HEK293 (cell line): ENCODE data around the gene MKNK2.

Source experiments
- GFI1B ChIP-seq: fragments of 450-650 bp; formaldehyde crosslinking; IDR thresholded peaks from 2 replicates; pipeline ENCODE4 v1.5.1; 2016; ENCODE audit warnings: missing biosample characterization, missing genetic modification characterization
- GLI2 ChIP-seq: fragments of 450-650 bp; formaldehyde crosslinking; IDR thresholded peaks from 2 replicates; pipeline ENCODE4; 2017; ENCODE audit warnings: missing biosample characterization, missing genetic modification characterization, low read depth, borderline replicate concordance
- GLIS1 ChIP-seq: fragments of 450-650 bp; formaldehyde crosslinking; IDR thresholded peaks from 2 replicates; pipeline ENCODE4 v1.5.1; 2016; ENCODE audit warnings: missing biosample characterization, missing genetic modification characterization
- GLIS2 ChIP-seq: fragments of 450-650 bp; formaldehyde crosslinking; IDR thresholded peaks from 2 replicates; pipeline ENCODE4 v1.5.1; 2016; ENCODE audit warnings: missing biosample characterization, missing genetic modification characterization
- HOXA7 ChIP-seq: sonication (generic); formaldehyde crosslinking; IDR thresholded peaks from 2 replicates; pipeline ENCODE4 v1.8.1; 2022; ENCODE audit warnings: missing genetic modification reagents, borderline replicate concordance
- IKZF3 ChIP-seq: fragments of 450-650 bp; IDR thresholded peaks from 2 replicates; pipeline ENCODE4 v1.5.0; 2018; ENCODE audit warnings: missing biosample characterization, mild to moderate bottlenecking, missing genetic modification characterization, moderate library complexity
- KLF8 ChIP-seq: fragments of 450-650 bp; formaldehyde crosslinking; IDR thresholded peaks from 2 replicates; pipeline ENCODE4 v1.5.1; 2016; ENCODE audit warnings: missing biosample characterization, missing genetic modification characterization
- OSR2 ChIP-seq: fragments of 450-650 bp; formaldehyde crosslinking; IDR thresholded peaks from 2 replicates; pipeline ENCODE4 v1.5.1; 2016; ENCODE audit warnings: missing biosample characterization, missing genetic modification characterization
- SCRT1 ChIP-seq: fragments of 450-650 bp; formaldehyde crosslinking; IDR thresholded peaks from 2 replicates; pipeline ENCODE4 v1.5.1; 2016; ENCODE audit warnings: missing biosample characterization, missing genetic modification characterization, borderline replicate concordance
- SP2 ChIP-seq: fragments of 450-650 bp; formaldehyde crosslinking; IDR thresholded peaks from 2 replicates; pipeline ENCODE4 v1.5.1; 2016; ENCODE audit warnings: missing biosample characterization, missing genetic modification characterization
- SP7 ChIP-seq: fragments of 450-650 bp; formaldehyde crosslinking; IDR thresholded peaks from 2 replicates; pipeline ENCODE4 v1.5.1; 2016; ENCODE audit warnings: missing biosample characterization, missing genetic modification characterization
- TCF7L2 ChIP-seq: IDR thresholded peaks from 2 replicates; pipeline ENCODE4 v1.6.1; 2011; ENCODE audit warnings: low read depth, mild to moderate bottlenecking, inconsistent platforms, low read length, moderate library complexity, borderline replicate concordance
- YY2 ChIP-seq: fragments of 450-650 bp; formaldehyde crosslinking; IDR thresholded peaks from 2 replicates; pipeline ENCODE4 v1.5.1; 2016; ENCODE audit warnings: missing biosample characterization, missing genetic modification characterization
- ZBTB20 ChIP-seq: fragments of 450-650 bp; formaldehyde crosslinking; IDR thresholded peaks from 2 replicates; pipeline ENCODE4 v1.5.1; 2016; ENCODE audit warnings: missing biosample characterization, missing genetic modification characterization
- ZBTB48 ChIP-seq: fragments of 450-650 bp; formaldehyde crosslinking; IDR thresholded peaks from 2 replicates; pipeline ENCODE4 v1.5.1; 2016; ENCODE audit warnings: missing biosample characterization, missing genetic modification characterization
- ZFP69B ChIP-seq: fragments of 450-650 bp; formaldehyde crosslinking; IDR thresholded peaks from 2 replicates; pipeline ENCODE4 v1.5.1; 2016; ENCODE audit warnings: missing biosample characterization, missing genetic modification characterization
- ZNF138 ChIP-seq: fragments of 450-650 bp; formaldehyde crosslinking; IDR thresholded peaks from 2 replicates; pipeline ENCODE4 v1.5.1; 2016; ENCODE audit warnings: missing biosample characterization, missing genetic modification characterization, borderline replicate concordance
- ZNF146 ChIP-seq: fragments of 450-650 bp; formaldehyde crosslinking; IDR thresholded peaks from 2 replicates; pipeline ENCODE4 v1.5.1; 2016; ENCODE audit warnings: missing biosample characterization, missing genetic modification characterization
- ZNF16 ChIP-seq: fragments of 450-650 bp; formaldehyde crosslinking; IDR thresholded peaks from 2 replicates; pipeline ENCODE4 v1.5.1; 2016; ENCODE audit warnings: low read depth, missing biosample characterization, missing genetic modification characterization
- ZNF184 ChIP-seq: fragments of 450-650 bp; IDR thresholded peaks from 2 replicates; pipeline ENCODE4 v1.5.1; 2018; ENCODE audit warnings: missing biosample characterization, mild to moderate bottlenecking, missing genetic modification characterization
- ZNF19 ChIP-seq: fragments of 450-650 bp; formaldehyde crosslinking; IDR thresholded peaks from 2 replicates; pipeline ENCODE4; 2016; ENCODE audit warnings: missing biosample characterization, missing genetic modification characterization, low read depth
- ZNF211 ChIP-seq: fragments of 450-650 bp; formaldehyde crosslinking; IDR thresholded peaks from 2 replicates; pipeline ENCODE4 v1.5.1; 2016; ENCODE audit warnings: low read depth, missing biosample characterization, missing genetic modification characterization
- ZNF214 ChIP-seq: fragments of 450-650 bp; formaldehyde crosslinking; IDR thresholded peaks from 2 replicates; pipeline ENCODE4 v1.5.1; 2017; ENCODE audit warnings: missing biosample characterization, mild to moderate bottlenecking, missing genetic modification characterization, borderline replicate concordance
- ZNF274 ChIP-seq, 2 experiments: fragments of 200-500 bp in 1 of 2; fragments of 450-650 bp in 1 of 2; sonication (Bioruptor generic) in 1 of 2; formaldehyde crosslinking in 1 of 2; IDR thresholded peaks; 2 replicates each; pipeline versions ENCODE4 v1.5.1 to v1.6.1; 2014 to 2016; ENCODE audit warnings: borderline replicate concordance in 1 of 2, inconsistent platforms in 1 of 2, low read length in 1 of 2, missing biosample characterization in 1 of 2, missing genetic modification characterization in 1 of 2
- ZNF341 ChIP-seq: fragments of 450-650 bp; formaldehyde crosslinking; IDR thresholded peaks from 2 replicates; pipeline ENCODE4; 2016; ENCODE audit warnings: low read depth, missing biosample characterization, missing genetic modification characterization
- ZNF37A ChIP-seq: fragments of 450-650 bp; IDR thresholded peaks from 2 replicates; pipeline ENCODE4 v1.5.1; 2018; ENCODE audit warnings: missing biosample characterization, missing genetic modification characterization
- ZNF391 ChIP-seq: fragments of 450-650 bp; formaldehyde crosslinking; IDR thresholded peaks from 2 replicates; pipeline ENCODE4 v1.5.1; 2016; ENCODE audit warnings: low read depth, missing biosample characterization, missing genetic modification characterization, borderline replicate concordance
- ZNF530 ChIP-seq: fragments of 450-650 bp; formaldehyde crosslinking; IDR thresholded peaks from 2 replicates; pipeline ENCODE4 v1.5.1; 2016; ENCODE audit warnings: low read depth, missing biosample characterization, missing genetic modification characterization
- ZNF664 ChIP-seq: fragments of 450-650 bp; formaldehyde crosslinking; IDR thresholded peaks from 2 replicates; pipeline ENCODE4 v1.5.1; 2016; ENCODE audit warnings: missing biosample characterization, missing genetic modification characterization
- ZNF785 ChIP-seq: fragments of 450-650 bp; formaldehyde crosslinking; IDR thresholded peaks from 2 replicates; pipeline ENCODE4 v1.5.1; 2016; ENCODE audit warnings: missing biosample characterization, missing genetic modification characterization
- ZNF792 ChIP-seq: fragments of 450-650 bp; formaldehyde crosslinking; IDR thresholded peaks from 2 replicates; pipeline ENCODE4 v1.5.1; 2016; ENCODE audit warnings: missing biosample characterization, missing genetic modification characterization
- TF ChIP-seq, protein P1 (sequence below): fragments of 450-650 bp; formaldehyde crosslinking; IDR thresholded peaks from 2 replicates; pipeline ENCODE4 v1.5.1; 2016; ENCODE audit warnings: missing biosample characterization, missing genetic modification characterization
- TF ChIP-seq, protein P2 (sequence below): fragments of 450-650 bp; formaldehyde crosslinking; IDR thresholded peaks from 2 replicates; pipeline ENCODE4 v1.5.1; 2016; ENCODE audit warnings: missing biosample characterization, missing genetic modification characterization
- TF ChIP-seq, protein P3 (sequence below): fragments of 450-650 bp; formaldehyde crosslinking; IDR thresholded peaks from 2 replicates; pipeline ENCODE4 v1.5.1; 2016; ENCODE audit warnings: missing biosample characterization, missing genetic modification characterization
- TF ChIP-seq, protein P4 (sequence below): IDR thresholded peaks from 2 replicates; pipeline ENCODE4 v1.6.1; 2011; ENCODE audit warnings: mild to moderate bottlenecking, low read depth, low read length, borderline replicate concordance

The MKNK2 gene

DNA sequence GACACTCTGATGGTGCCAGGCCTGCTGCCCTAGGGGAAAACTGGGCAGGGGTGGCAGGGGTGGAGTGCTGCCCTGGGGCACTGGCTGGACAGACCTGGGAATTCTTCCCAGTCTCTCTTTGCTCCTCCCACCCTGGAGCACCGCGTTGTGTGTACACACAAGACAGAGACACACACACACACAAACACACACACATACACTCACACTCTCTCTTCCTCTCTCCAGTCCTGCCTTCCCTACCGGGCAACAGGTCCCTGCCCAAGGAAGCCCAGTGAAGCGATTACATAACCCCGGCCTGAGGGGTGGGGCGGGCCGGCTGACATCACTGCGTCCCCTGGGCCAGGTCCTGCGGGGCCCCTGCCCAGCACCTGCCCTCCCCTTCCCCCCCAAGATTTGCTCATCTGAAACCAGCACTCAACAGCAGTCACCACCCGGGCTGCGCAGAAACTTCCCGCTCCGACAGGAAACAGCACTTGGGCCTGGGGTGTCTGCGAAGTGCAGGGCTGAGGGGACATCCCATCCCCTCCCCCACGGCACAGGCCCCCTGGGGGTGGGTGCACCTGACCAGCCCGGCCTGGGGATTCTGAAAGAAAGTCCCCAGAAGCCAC, 1.2 kb downstream of the MKNK2 start (continued):
- TF ChIP-seq, protein P1, sequence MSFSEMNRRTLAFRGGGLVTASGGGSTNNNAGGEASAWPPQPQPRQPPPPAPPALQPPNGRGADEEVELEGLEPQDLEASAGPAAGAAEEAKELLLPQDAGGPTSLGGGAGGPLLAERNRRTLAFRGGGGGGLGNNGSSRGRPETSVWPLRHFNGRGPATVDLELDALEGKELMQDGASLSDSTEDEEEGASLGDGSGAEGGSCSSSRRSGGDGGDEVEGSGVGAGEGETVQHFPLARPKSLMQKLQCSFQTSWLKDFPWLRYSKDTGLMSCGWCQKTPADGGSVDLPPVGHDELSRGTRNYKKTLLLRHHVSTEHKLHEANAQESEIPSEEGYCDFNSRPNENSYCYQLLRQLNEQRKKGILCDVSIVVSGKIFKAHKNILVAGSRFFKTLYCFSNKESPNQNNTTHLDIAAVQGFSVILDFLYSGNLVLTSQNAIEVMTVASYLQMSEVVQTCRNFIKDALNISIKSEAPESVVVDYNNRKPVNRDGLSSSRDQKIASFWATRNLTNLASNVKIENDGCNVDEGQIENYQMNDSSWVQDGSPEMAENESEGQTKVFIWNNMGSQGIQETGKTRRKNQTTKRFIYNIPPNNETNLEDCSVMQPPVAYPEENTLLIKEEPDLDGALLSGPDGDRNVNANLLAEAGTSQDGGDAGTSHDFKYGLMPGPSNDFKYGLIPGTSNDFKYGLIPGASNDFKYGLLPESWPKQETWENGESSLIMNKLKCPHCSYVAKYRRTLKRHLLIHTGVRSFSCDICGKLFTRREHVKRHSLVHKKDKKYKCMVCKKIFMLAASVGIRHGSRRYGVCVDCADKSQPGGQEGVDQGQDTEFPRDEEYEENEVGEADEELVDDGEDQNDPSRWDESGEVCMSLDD (tag by site-specific recombination): peak; percentile 58; the same call in 1 of the 2 replicates
- no peak for TF ChIP-seq GLI2
- no peak for TF ChIP-seq TCF7L2
- TF ChIP-seq ZNF530 (tag by site-specific recombination): no peak
- no peak for TF ChIP-seq ZNF37A (tag by site-specific recombination)
- TF ChIP-seq ZNF211 (tag by site-specific recombination): no peak
- TF ChIP-seq GFI1B (tag by site-specific recombination): no peak
- TF ChIP-seq GLIS2 (tag by site-specific recombination): no peak; the same call in none of the 2 replicates
- TF ChIP-seq SP2 (tag by site-specific recombination): peak; percentile 73
- no peak for TF ChIP-seq ZNF785
- no peak for TF ChIP-seq HOXA7 (CRISPR knock-in tag)
- no peak for TF ChIP-seq ZNF146
- peak; percentile 92 for TF ChIP-seq GLIS1
- TF ChIP-seq ZNF138 (tag by site-specific recombination): no peak
- TF ChIP-seq, protein P2, sequence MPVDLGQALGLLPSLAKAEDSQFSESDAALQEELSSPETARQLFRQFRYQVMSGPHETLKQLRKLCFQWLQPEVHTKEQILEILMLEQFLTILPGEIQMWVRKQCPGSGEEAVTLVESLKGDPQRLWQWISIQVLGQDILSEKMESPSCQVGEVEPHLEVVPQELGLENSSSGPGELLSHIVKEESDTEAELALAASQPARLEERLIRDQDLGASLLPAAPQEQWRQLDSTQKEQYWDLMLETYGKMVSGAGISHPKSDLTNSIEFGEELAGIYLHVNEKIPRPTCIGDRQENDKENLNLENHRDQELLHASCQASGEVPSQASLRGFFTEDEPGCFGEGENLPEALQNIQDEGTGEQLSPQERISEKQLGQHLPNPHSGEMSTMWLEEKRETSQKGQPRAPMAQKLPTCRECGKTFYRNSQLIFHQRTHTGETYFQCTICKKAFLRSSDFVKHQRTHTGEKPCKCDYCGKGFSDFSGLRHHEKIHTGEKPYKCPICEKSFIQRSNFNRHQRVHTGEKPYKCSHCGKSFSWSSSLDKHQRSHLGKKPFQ: no peak
- TF ChIP-seq IKZF3: peak; percentile 65; the same call in 1 of the 2 replicates
- no peak for TF ChIP-seq ZNF274 (IDR thresholded peaks at IDR 0.05; ENCODE audit: low read length)
- no peak for TF ChIP-seq ZNF274 (tag by site-specific recombination; IDR thresholded peaks at IDR 0.05; ENCODE audit: borderline replicate concordance)
- TF ChIP-seq YY2 (tag by site-specific recombination): no peak
- TF ChIP-seq, protein P3, sequence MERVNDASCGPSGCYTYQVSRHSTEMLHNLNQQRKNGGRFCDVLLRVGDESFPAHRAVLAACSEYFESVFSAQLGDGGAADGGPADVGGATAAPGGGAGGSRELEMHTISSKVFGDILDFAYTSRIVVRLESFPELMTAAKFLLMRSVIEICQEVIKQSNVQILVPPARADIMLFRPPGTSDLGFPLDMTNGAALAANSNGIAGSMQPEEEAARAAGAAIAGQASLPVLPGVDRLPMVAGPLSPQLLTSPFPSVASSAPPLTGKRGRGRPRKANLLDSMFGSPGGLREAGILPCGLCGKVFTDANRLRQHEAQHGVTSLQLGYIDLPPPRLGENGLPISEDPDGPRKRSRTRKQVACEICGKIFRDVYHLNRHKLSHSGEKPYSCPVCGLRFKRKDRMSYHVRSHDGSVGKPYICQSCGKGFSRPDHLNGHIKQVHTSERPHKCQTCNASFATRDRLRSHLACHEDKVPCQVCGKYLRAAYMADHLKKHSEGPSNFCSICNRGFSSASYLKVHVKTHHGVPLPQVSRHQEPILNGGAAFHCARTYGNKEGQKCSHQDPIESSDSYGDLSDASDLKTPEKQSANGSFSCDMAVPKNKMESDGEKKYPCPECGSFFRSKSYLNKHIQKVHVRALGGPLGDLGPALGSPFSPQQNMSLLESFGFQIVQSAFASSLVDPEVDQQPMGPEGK (tag by site-specific recombination): peak; percentile 100
- TF ChIP-seq ZNF214 (tag by site-specific recombination): no peak
- TF ChIP-seq, protein P4, sequence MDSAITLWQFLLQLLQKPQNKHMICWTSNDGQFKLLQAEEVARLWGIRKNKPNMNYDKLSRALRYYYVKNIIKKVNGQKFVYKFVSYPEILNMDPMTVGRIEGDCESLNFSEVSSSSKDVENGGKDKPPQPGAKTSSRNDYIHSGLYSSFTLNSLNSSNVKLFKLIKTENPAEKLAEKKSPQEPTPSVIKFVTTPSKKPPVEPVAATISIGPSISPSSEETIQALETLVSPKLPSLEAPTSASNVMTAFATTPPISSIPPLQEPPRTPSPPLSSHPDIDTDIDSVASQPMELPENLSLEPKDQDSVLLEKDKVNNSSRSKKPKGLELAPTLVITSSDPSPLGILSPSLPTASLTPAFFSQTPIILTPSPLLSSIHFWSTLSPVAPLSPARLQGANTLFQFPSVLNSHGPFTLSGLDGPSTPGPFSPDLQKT: no peak
- TF ChIP-seq KLF8 (tag by site-specific recombination): peak; percentile 90
- no peak for TF ChIP-seq ZNF664
- TF ChIP-seq SP7: peak; percentile 88
- TF ChIP-seq ZNF391 (tag by site-specific recombination): no peak; the same call in 1 of the 2 replicates
- TF ChIP-seq ZNF16 (tag by site-specific recombination): no peak
- peak; percentile 84; the same call in 1 of the 2 replicates for TF ChIP-seq ZBTB20 (tag by site-specific recombination)
- peak; percentile 46; the same call in 1 of the 2 replicates for TF ChIP-seq ZNF341 (tag by site-specific recombination)
- TF ChIP-seq OSR2: 0 out of 2 replicates have a peak, but pooled peaks have one; percentile 17
- peak; percentile 100 for TF ChIP-seq SCRT1 (tag by site-specific recombination)
- TF ChIP-seq ZNF184: no peak
- TF ChIP-seq ZFP69B (tag by site-specific recombination): peak; percentile 73
- no peak for TF ChIP-seq ZNF19 (tag by site-specific recombination)
- peak; percentile 92 for TF ChIP-seq ZBTB48
- no peak for TF ChIP-seq ZNF792 (tag by site-specific recombination)
